Measurements from ENCODE around the gene COPS8. TPM values are rescaled to one million over a fixed set of nuclear protein-coding genes. Genes with fewer than 3 reads are reported as not detected.

COPS8 gene
- total RNA-seq, 2 donors from 2014 or later = 55.6 to 57.1 TPM

DNA sequence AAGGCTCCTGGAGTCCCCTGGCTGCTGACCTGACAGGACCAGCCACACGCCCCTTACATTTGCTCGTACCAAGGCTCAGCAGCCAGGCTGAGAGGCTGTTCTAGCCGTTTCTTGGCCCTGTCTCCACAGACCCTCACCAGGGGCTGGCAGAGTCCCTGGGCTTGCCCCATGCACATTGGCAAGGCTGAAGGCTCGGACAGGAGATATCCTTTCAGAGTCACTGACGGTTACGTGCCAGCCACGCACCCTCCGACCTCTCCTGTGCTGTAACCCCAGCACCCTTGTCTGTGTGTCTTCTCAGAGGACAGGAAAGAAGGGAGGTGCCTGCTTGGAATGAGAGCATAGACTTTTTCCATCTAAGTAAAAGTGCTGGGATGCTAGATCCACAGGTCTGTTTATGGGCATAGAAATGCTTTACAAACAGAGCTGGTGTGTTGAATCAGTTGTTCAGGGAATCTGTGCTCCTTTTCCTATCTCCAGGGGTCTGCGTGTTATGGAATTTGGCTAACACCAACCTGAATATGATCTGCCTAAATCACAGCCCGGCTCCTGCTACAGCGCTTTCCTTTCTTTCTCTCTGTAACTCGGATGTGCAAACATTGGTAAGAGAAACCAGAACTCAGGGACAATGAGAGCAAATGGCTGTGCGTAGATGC is 41.0 kb downstream of the COPS8 start:
- intact Hi-C loops (cut with DNase I) = loop anchor here (10.0 kb wide), 1 partner anchor 448 kb away; no protein-coding TSS in a partner anchor
- DNase-seq (ENCODE audit: low spot score) = no peak

DNA sequence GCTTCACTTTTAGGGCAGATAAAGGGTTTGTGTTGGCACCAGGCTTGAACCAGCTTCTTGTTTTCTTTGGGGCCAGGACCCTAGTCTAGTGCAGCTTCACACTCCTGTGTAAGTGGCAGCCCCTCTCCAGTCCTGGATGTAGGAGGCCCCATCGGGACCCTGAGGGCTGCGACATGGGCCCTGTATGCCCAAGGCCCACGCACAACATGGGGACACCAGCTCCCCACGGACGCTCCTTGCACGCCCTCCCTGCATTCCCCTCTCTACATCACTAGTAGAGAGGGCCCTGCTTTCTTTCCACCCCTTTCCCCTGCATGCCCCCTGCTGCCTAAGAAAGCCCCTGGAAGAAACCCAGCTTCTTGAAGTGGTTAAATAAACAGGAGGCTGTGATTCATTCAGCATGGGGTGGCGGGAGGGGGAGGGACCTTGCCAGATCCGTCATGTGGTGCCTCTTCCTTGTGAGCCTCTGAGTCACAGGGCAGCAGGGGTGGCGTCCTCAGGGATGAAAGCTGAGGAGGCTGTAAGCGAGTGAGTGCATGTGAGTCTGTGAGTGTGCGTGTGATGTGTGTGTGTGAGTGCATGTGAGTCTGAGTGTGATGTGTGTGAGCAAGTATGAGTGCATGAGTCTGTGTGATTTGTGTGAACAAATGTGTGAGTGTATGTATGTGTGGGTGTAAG is 42.5 kb downstream of the COPS8 start:
- peak; percentile 98 for DNase-seq (ENCODE audit: low spot score)
- intact Hi-C loops (cut with DNase I) = loop anchor here (10.0 kb wide), 1 partner anchor 447 kb away; no protein-coding TSS in a partner anchor

DNA sequence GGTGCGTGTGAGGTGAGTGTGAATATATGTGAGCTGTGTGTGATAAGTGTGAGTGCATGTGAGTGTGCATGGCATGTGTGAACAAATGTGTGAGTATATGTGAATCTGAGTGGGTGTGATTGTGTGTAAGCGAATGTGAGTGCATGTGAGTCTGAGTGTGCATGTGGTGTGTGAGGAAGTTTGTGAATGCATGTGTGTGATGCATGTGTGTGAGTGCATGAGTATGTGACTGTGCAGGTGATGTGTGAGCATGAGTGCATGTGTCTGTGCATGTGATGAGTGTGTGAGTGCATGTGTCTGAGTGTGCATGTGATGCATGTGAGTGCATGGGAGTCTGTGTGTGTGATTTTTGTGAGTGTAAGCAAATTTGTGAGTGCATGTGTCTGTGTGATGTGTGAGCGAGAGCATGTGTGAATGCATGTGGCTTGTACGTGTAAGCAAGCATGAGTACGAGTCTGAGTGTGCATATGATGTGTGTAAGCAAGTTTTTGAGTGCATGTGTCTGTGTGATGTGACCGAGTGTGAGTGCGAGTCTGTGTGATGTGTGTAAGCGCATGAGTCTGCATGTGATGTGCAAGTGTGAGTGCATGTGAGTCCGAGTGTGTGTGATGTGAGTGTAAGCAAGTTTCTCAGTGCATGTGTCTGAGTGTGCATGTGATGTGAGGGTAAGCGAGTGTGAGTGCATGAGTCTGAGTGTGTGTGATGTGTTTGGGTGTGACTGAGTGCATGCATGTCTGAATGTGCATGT is 43.3 kb downstream of the COPS8 start:
- no peak for DNase-seq (ENCODE audit: low spot score)
- intact Hi-C loops (cut with DNase I) = loop anchor here (10.0 kb wide), 1 partner anchor 446 kb away; no protein-coding TSS in a partner anchor

DNA sequence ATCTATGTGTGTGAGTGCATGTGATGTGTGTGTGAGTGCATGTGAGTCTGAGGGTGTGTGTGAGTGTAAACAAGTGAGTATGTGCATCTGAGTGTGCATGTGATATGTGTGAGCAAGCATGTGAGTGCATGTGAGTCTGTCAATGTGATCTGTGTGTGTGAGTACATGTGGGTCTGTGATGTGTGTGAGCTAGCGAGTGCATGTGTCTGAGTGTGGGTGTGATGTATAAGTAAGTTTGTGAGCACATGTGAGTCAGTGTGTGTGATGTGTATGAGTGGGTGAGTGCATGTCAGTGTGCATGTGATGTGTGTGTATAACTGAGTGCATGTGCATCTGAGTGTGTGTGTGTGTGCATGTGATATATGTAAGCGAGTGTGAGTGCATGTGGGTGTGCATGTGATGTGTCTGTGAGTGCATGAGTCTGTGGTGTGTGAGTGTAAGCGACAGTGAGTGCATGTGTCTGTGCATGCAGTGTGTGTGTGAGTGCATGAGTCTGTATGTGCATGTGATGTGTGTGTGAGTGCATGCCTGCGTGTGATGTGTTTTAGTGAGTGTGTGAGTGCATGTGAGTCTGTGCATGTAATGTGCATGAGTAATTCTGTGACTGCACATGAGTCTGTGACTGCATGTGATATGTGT is 44.1 kb downstream of the COPS8 start:
- intact Hi-C loops (cut with DNase I) = loop anchor here (10.0 kb wide), 1 partner anchor 445 kb away; no protein-coding TSS in a partner anchor
- DNase-seq (ENCODE audit: low spot score) = no peak

DNA sequence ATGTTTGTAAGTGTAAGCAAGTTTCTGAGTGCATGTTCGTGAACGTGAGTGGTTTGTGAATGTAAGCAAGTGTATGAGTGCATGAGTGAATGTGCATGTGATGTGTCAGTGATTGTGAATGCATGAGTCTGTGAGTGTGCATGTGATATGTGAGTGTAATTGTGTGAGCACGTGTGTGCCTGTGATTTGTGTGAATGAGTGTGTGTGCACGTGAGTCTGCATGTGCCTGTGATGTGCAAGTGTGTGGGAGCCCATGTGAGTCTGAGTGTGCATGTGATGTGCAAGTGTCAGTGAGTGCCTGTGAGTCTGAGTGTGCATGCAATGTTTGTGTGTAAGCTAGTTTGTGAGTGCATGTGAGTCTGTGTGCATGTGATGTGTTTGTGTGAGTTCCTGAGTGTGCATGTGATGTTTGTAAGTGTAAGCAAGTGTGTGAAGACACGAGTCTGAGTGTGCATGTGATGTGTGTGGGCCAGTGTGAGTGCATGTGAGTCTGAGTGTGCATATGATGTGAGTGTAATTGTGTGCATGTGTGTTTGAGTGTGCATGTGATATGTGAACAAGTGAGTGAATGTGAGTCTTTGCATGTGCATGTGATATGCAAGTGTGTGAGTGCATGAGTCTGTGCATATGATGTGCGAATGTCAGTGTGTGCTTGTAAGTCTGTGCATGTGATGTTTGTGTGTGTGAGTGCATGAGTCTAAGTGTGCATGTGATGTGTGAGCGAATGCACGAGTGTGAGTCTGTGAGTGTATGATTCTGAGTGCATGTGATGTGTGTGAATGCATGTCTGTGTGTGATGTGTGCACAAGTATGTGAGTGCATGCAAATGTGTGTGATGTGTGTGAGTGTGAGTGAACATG is 45.1 kb downstream of the COPS8 start:
- intact Hi-C loops (cut with DNase I) = no loop called here
- DNase-seq (ENCODE audit: low spot score) = no peak

DNA sequence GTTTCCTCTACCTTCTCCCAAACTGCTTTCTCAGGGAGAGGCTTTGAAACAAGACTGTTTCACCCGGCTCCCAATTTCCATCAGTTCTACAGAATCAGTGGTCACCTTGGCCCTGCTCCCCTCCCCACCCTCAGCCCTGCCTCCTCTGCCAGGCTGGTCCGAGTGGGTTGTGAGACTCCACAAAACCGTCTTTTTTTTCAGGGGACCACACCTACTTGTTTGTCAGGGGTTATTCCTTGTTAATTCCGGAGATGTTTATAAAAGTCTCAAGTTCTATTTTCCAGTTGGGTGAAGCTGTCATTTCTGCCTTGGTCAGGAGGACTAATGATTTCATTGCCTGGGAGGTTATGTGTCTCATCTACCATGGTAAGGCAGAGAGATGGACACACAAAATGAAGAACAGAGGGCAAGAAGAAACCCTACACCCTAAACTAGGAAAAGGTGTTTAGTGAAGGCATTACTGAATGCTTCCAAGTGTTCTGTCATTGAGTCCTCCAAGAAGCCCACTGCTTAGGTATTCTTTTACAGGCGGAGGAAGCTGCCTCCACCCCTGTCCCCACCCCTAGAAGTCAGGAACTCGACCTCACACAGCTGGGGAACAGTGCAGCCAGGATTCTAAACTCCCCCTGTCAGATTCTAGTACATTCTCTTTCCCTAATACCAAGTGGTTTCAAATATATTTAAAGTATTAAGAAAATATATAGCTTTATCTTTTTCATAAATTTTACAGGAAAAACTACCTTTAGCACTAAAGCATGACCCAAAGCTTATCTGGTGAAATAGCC is 46.3 kb downstream of the COPS8 start:
- intact Hi-C loops (cut with DNase I) = loop anchor here in 1 of 2 donors (1.0 kb wide), 1 partner anchor 10 kb away; no protein-coding TSS in a partner anchor
- no peak for DNase-seq (ENCODE audit: low spot score)

DNA sequence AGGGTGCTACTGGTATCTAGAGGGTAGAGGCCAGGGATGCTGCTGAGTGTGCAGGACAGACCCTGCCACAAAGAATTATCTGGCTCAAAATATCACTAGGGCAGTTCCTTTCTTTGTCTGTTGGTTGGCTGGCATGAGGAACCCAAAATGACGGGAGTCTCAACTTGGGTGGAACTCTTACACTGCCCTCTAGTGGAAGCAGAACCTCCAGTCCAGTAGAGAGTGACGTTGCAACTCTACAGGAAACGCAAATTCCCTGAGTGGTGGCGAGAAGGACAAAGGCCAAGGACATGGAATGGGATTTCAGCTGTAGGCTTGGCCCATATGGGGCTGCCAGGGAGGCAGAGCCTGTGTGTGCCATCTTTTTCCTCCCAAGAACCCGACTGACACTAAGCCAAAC is 47.1 kb downstream of the COPS8 start:
- intact Hi-C loops (cut with DNase I) = loop anchor here in 1 of 2 donors (1.0 kb wide), 1 partner anchor 10 kb away; no protein-coding TSS in a partner anchor
- DNase-seq (ENCODE audit: low spot score) = no peak

DNA sequence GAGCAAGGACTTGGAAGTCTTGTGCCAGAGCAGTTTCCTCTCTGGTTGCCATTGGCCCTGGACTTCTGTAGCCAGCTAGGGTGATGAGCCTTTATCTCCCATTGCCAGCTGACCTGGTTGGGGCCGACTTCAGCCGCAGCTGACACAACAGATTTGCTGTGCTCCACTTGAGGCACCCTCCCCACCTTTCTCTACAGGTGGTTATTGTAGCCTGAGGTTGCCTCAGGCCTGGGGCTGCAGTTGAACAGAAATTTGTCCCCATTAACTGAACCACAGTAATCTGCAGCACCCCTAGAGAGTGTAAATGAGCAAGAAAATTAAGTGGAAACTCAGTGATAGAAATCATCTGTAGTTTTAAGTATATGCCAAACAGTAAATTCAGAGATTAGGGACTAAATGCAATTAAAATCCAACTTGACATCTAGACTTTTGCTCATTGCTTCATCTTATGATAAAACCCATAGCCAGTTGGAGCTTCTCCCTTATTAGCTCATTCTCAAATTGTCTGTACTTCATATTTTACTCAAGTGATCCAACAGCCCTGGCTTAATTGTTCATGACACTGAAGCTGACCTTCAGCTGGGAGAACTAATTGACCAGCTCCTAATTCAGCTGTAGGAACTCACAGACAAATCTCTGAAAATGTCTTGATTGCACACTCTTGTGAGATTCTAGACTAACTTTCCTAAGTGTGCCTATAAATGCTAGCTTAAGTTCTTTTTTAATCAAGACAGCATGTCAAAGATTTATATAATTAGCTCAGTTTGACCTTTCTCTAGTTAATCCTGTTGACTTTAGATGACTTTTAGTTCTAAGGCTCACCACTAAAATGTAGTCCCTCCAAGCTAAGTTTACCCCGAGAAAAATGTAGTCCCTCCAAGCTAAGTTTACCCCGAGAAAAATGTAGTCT is 48.9 kb downstream of the COPS8 start:
- no peak for DNase-seq (ENCODE audit: low spot score)
- intact Hi-C loops (cut with DNase I) = no loop called here

DNA sequence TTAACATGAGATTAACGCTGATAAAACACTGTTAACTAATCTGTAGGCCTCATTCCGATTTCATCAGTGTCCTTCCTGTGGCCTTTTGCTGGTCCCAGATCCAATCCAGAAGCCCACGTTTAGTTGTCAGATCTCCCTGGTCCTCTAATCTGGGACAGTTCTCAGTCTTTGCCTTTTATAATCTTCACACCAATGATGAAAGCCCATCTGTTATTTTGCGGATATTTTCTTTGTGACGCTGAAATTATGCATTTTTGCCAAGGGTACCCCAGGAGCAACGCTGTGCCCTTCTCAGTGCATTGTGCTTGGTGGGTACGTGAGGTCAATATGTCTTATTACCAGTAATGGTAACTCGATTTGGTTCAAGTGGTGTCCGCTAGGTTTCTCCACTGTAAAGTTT is 51.1 kb downstream of the COPS8 start:
- intact Hi-C loops (cut with DNase I) = no loop called here
- no peak for DNase-seq (ENCODE audit: low spot score)

DNA sequence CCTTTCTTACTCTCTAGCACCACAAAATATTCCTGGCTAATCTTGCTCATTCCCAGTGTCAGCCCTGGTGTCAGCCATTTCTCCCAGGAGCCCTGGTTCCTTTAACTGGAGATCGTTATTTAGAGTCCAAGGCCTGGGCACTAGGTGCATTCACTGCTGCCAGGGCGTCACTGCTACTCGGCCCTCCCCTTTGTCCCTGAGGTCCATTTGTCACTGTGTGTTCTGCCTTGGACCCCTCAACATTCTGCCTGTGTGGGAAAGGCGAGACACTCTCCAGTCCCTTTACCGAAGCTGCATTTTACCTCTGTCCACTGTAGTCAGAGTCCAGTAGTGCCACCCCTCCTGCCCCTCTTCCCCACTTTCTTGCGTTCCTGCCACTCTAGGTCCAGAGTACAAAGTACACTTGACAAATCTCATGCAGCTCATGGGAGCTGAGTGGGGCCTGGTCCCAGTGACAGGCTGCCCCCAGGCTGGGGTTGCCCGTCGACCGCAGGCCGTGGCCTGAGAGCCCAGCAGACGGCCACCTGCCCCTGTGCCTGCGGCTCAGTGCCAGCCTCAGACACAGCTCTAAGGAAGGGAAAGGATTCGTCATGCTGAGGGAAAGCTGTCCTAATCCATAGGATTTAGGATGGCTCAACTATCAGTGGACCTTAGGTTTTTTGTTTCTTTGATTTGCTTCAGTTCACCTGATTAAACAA is 52.1 kb downstream of the COPS8 start:
- intact Hi-C loops (cut with DNase I) = no loop called here
- no peak for DNase-seq (ENCODE audit: low spot score)

DNA sequence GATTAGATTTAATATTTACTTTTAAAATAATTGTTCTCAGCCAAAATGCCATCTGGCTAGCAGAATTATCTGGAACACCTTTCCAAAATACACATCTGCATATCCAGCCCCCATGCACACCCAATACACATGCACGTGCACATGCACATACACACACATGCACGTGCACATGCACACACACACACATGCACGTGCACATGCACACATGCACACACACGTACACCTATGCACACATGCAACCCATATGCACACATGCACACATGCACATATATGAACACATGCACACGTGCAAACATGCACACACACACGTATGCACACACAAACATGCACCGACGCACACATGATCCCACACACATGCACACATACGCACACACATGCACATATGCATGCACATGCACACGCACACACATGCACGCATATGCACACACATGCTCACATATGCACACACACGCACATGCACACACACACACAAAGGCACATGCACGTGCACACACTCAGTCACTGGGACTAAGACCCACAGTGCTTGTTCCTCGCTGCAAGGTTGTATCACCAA is 53.5 kb downstream of the COPS8 start:
- DNase-seq (ENCODE audit: low spot score) = no peak
- intact Hi-C loops (cut with DNase I) = no loop called here

DNA sequence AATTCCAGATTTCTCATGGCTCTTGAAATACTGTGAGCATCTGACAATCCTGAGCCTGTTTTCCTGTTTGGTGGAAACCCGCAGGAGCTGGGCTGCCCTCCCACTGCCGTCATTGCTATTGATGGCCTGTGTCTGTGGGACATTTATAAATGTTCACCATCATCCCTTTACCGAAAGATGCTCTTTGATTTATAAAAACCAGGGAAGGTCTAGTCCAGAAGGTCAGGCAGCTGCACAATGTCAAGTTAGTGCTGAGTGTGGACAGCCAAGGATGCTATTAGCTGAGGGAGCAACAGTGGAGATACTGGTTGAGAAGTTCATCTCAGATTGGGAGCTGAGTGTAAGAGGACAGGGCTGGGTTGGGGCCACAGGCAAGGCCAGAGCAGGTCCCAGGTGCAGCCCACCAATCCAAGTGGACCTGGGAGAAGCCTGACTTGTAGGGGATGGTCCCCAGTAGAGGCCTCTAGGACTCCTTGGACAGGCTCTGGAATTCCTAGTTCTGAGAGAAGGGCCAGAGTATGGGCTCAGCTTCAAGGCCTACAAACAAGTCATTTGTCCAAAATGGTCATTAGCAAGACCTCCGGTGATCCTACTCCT is 55.1 kb downstream of the COPS8 start:
- intact Hi-C loops (cut with DNase I) = no loop called here
- DNase-seq (ENCODE audit: low spot score) = no peak

DNA sequence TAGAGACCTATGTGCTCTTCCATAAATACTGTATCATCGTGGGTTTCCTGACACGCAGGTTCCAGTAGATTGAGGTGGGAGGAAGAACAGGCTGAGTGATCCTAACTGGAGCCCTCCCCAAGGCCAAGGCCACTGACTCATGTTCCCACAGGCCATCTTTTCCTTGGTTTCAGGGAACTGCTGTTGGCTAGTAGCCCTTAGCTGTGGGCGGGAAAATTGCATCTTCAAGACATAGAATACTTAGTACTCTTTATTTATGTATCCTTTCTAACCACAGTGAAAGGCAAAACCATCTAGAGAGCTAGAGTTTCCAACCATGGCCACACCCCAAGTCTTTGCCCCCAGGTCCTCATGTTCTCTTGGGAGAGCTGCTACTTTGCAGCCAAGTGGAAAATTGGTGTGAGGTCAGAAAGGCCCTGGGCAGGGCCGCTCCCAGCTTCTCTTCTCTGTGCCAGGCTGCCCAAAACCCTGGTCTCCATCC is 55.9 kb downstream of the COPS8 start:
- intact Hi-C loops (cut with DNase I) = no loop called here
- DNase-seq (ENCODE audit: low spot score) = peak; percentile 87

DNA sequence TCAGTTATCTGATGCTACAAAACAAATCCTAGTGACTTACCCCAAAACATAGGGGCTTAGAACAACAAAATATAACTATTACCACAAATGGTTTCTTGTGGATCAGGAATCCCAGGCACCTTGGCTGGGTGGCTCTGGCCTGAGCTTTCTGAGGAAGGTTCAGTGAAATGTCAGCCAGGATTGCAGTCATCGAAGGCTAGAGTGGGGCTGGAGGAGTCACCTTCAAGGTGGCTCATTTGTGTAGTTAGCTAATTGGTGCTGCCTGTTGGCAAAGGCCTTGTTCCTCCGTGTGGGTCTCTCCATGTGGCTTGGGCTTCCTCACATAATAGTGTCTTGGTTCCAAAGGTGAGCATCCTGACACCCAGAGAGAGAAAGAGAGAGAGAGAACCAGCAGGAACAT is 57.4 kb downstream of the COPS8 start:
- intact Hi-C loops (cut with DNase I) = no loop called here
- DNase-seq (ENCODE audit: low spot score) = no peak

DNA sequence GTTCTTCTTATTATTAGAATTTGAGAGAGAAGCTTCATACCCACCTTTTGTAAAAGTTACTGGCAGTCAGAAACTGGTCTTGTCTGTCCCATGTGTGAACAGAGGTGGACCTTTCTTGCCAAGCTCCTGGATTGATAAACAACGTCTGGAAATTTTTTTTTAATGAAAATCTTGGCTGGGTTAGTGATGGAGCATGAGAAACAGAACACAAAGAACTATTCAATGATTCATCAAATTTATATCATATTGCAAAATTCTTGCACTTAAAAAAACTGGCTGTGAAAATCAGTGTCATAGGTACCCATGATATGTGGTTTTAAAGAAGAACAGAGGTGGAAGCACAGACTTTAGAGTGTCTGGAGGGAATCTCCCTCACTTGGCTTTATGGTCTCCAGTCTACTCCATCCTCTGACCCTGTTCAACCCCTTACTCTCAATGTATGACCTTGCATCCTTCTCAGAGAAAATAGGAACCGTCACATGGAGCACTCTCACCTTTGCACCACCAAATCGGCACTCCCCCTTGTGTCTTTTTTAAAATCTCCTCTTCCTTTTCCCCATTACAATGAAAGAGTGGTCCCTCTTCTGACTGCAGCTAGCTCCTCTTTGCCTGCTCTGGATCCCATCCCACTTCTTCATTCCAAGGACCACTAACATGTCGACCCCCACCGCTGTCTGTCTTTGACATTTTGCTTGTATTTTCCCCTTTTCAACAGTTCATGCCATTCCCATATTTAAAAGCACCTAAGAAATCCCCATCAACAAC is 58.2 kb downstream of the COPS8 start:
- intact Hi-C loops (cut with DNase I) = no loop called here
- DNase-seq (ENCODE audit: low spot score) = no peak
